T-helper 1 cell treated with Interleukin-12 subunit alpha and Interleukin-12 subunit beta and Interleukin-4 antibody, amounts not matched to agents 30 μg/mL and 1 μg/mL, for 36 hours (primary cell): ENCODE data around the gene USF3.
A peak's percentile ranks its signal among the peaks of the same experiment; 100 is the strongest.

ENCODE experiments used
- H3K27ac Mint-ChIP-seq: one replicate; pipeline ENCODE4 v1.8.0; 2021; ENCODE audit warnings: mild to moderate bottlenecking, mixed read lengths
- H3K27me3 Mint-ChIP-seq: one replicate; pipeline ENCODE4 v1.8.0; 2021; ENCODE audit warnings: low read depth, mixed read lengths
- H3K36me3 Mint-ChIP-seq: one replicate; pipeline ENCODE4 v1.8.0; 2021; ENCODE audit warnings: low read depth, mixed read lengths
- H3K4me1 Mint-ChIP-seq: one replicate; pipeline ENCODE4 v1.8.0; 2021; ENCODE audit warnings: low read depth, mixed read lengths
- H3K4me3 Mint-ChIP-seq: one replicate; pipeline ENCODE4 v1.8.0; 2021; ENCODE audit warnings: mild to moderate bottlenecking, moderate library complexity, mixed read lengths
- H3K9me3 Mint-ChIP-seq: one replicate; pipeline ENCODE4 v1.8.0; 2021; ENCODE audit warnings: mixed read lengths

Gene USF3, protein sequence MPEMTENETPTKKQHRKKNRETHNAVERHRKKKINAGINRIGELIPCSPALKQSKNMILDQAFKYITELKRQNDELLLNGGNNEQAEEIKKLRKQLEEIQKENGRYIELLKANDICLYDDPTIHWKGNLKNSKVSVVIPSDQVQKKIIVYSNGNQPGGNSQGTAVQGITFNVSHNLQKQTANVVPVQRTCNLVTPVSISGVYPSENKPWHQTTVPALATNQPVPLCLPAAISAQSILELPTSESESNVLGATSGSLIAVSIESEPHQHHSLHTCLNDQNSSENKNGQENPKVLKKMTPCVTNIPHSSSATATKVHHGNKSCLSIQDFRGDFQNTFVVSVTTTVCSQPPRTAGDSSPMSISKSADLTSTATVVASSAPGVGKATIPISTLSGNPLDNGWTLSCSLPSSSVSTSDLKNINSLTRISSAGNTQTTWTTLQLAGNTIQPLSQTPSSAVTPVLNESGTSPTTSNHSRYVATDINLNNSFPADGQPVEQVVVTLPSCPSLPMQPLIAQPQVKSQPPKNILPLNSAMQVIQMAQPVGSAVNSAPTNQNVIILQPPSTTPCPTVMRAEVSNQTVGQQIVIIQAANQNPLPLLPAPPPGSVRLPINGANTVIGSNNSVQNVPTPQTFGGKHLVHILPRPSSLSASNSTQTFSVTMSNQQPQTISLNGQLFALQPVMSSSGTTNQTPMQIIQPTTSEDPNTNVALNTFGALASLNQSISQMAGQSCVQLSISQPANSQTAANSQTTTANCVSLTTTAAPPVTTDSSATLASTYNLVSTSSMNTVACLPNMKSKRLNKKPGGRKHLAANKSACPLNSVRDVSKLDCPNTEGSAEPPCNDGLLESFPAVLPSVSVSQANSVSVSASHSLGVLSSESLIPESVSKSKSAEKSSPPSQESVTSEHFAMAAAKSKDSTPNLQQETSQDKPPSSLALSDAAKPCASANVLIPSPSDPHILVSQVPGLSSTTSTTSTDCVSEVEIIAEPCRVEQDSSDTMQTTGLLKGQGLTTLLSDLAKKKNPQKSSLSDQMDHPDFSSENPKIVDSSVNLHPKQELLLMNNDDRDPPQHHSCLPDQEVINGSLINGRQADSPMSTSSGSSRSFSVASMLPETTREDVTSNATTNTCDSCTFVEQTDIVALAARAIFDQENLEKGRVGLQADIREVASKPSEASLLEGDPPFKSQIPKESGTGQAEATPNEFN (N-terminal part only)

DNA sequence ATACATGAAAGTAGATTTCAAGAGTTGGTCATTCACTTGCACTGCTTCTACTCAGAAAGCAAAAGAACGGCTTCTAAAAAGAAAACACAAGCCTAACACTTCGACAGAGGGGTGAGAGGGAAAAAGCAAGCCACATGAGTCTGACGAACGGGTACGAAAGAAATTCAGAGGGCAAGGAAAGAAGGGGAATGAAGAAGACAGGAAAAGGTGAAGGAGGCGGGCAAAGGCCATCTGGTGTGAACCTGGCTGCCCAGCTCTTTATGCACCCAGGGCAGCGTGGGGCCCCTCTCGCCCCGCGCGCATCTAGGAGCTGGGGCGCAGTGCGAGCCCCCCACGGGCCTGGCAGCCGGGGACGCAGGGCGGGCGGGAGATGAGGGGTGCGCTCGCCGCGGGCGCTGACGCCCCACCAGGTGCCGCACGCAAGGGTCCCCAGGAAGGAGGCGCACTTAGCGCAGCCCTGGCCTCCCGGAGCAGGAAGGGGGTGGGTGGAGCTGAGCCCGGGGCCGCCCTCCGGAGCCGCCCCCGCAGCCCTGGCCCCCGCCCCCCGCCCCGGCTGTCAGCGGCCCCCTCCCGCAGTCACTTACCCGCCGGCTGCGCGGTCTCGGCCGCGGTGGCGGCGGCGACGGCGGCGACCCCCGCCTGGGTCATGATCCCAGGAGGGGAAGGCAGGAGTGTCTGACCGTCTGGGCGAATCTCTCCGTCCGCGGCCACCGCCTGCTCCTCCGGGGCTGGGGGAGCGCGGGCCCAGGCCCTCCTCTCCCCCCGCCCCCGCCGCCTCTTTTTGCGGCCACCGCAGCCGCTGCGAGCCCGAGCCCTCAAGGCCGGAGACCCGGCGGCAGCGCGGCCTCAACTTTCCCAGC lies at the start of gene USF3:
USF3 (minus strand) TSS at position 857 of the 860 bp plus-strand sequence. CDS start 21,764 bp downstream, outside the sequence.
- no peaks in the 10 kb centered on the region for H3K9me3 Mint-ChIP-seq
- H3K27ac Mint-ChIP-seq = peak within 1 kb of the TSS; percentile 98

DNA sequence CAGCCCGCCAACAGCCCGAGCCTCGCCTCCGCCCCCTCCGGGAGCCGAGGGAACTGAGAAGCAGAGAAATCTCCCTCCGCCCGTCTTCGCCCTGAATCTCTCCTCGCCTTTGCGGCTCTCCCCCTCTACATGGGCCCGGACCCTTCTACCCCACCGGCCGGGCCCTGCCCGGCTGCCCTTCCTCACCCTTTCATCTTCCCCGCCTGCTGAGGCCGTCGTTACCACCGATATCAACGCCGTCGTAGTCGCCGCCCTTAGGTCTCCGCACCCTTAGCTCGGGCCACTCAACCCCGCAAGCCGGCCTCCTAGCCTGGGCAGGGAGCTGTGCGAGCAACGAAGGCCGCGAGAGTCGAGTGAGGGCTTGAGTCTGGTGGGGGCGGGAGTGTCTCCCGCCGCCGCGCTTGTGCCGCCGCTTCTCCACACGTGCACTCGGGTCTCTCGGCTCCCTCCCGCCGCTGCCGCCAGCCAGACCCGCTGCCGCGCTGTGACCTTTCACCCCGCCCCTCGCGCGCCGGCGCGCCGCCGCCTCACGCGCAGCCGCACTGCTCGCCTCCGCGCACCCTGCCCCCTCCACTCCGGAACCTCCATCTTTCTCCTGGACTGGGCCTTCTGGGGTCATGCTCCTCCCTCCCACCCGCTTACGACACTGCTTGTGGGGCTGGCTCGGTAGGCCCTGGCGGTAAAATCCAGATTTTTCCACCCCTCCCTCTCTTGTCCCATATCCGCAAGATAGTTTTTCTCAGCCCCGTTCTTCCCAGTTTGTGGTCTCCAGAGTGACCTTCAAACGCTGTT lies 49.5 kb upstream of the USF3 start, which contains the start of gene NAA50:
NAA50 (minus strand) TSS at position 494 of the 792 bp plus-strand sequence; CDS start at position 194, 300 bp downstream.
- Mint-ChIP-seq H3K4me1 (peaks cover 58% of the 10 kb centered on the region), H3K9me3 (no peaks in the 10 kb centered on the region)

More for the DNA sequence above, at the start of gene USF3:
- peaks cover 4% of the 10 kb centered on the region for H3K36me3 Mint-ChIP-seq
- peak within 1 kb of the TSS; percentile 100 for H3K4me3 Mint-ChIP-seq
- H3K4me1 Mint-ChIP-seq = peaks cover 14% of the 10 kb centered on the region
- H3K27me3 Mint-ChIP-seq = no peaks in the 10 kb centered on the region

DNA sequence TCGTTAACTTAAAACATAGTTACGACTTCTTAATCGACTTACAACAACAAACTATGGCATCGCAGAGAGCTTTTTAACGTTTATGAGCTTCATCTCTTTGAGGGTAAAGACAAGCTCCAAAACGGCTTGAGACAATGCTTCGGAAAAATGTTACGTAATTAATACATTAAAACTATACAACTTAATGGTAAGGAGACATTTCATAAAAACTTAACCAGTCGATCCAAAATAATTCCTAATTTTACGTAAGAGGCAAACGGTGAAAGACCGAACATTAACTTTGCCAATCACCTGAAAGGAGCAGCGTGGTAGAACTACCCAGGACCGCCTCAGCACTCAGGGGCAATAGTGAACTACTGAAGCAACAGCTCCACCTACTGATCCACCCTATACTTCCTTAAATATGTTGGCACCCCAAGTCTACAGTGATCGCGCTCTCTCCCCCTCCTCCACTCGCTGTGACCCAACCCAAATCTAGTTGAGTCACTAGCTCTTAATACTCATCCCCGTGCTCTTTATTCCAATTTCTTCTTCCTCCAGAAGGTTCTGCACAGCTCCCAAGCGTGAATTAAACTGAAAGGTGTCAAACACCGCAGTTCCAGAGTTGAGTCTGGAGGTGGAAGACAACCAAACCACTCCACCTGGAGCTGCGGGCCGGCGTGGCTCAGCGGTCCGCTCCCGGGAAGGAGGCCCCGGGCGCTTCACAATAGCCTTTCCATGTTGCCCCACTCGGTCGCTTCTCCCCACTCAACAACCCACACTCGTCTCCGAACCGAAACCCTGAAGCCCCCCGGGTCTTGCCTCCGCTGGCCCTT lies 48.7 kb upstream of the USF3 start:
- peak overlapping the region; percentile 100 for H3K27ac Mint-ChIP-seq
- no peaks in the 10 kb centered on the region for H3K27me3 Mint-ChIP-seq
- peak overlapping the region; percentile 97 for H3K4me3 Mint-ChIP-seq
- peaks cover 12% of the 10 kb centered on the region for H3K36me3 Mint-ChIP-seq
- H3K9me3 Mint-ChIP-seq = no peaks in the 10 kb centered on the region
- peaks cover 60% of the 10 kb centered on the region for H3K4me1 Mint-ChIP-seq

More for the DNA sequence above, 49.5 kb upstream of the USF3 start, which contains the start of gene NAA50:
- Mint-ChIP-seq H3K27ac (peak within 1 kb of the TSS; percentile 100), H3K4me3 (peak within 1 kb of the TSS; percentile 97), H3K36me3 (peaks cover 12% of the 10 kb centered on the region), H3K27me3 (no peaks in the 10 kb centered on the region)

DNA sequence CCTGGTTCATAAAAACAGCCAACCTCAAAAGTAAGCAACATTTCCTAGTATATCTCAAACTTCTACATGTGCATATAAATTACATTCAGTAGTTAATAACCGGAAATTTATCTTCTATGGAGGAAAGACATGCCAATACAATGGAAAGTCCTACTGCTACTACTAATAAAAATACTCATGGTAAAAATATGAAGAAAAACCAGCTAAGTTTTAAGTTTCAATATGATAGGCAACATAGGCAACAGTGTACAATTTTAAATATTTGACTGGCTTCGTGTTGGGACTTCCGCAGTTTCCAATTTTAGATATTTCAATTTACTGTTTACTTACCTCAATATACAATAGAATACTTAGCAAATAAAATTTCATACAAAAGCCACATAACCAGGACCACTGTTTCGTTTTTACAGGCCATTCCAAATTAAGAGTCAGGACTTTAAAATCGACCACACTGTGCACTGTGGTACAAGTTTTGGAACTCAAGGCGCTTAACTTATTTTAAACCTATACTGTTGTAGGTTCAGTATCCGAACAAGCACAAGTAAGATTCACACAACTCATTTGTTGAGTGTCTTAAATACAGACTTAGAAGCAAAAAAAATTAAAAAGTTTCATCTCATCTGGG lies 46.7 kb upstream of the USF3 start:
- H3K4me1 Mint-ChIP-seq = peaks cover 45% of the 10 kb centered on the region
- H3K36me3 Mint-ChIP-seq = peaks cover 11% of the 10 kb centered on the region
- peak overlapping the region; percentile 97 for H3K4me3 Mint-ChIP-seq
- H3K27ac Mint-ChIP-seq = peak overlapping the region; percentile 20
- H3K9me3 Mint-ChIP-seq = no peaks in the 10 kb centered on the region
- no peaks in the 10 kb centered on the region for H3K27me3 Mint-ChIP-seq

DNA sequence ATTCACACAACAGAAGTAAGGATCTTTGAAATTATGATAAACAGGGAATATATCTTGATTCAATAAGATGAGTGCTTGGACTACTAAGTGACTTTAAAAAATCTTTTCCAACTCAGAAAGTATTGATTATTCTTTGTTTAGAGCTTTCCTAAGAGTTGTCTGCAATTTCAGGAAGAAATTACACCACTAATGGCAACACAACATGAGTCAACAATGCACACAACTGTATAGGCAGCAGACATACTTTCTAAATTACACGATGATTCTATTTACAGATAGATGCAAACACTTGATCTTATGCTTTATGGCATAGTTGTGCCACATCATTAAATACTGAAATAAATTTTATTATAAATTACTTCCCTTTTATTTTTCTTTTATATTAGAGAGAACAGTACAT lies 45.2 kb upstream of the USF3 start:
- Mint-ChIP-seq H3K4me1 (peaks cover 46% of the 10 kb centered on the region), H3K36me3 (peaks cover 7% of the 10 kb centered on the region), H3K27ac (no peak overlapping the region), H3K9me3 (no peaks in the 10 kb centered on the region), H3K27me3 (no peaks in the 10 kb centered on the region), H3K4me3 (no peak overlapping the region)

DNA sequence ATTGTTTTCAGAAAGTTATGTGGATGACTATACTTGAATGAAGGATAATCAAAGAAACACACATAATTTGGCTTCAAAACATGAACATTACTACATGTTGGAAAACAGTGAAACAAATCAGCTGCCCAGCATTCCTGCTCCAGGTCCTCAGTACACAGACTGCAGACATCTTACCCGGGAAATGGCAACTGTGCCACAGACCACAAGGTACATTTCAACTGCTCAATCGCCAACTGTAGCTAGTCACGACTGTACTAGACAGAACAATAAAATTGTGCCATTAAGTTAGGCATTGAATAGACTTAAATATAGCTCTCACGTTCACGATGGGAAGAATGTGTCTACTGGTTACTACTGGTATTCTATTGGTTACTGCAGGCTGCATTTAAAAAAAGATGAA lies 44.6 kb upstream of the USF3 start:
- H3K9me3 Mint-ChIP-seq = no peaks in the 10 kb centered on the region
- no peaks in the 10 kb centered on the region for H3K27me3 Mint-ChIP-seq
- H3K4me1 Mint-ChIP-seq = peaks cover 44% of the 10 kb centered on the region
- no peak overlapping the region for H3K27ac Mint-ChIP-seq
- H3K36me3 Mint-ChIP-seq = peaks cover 7% of the 10 kb centered on the region
- H3K4me3 Mint-ChIP-seq = no peak overlapping the region

DNA sequence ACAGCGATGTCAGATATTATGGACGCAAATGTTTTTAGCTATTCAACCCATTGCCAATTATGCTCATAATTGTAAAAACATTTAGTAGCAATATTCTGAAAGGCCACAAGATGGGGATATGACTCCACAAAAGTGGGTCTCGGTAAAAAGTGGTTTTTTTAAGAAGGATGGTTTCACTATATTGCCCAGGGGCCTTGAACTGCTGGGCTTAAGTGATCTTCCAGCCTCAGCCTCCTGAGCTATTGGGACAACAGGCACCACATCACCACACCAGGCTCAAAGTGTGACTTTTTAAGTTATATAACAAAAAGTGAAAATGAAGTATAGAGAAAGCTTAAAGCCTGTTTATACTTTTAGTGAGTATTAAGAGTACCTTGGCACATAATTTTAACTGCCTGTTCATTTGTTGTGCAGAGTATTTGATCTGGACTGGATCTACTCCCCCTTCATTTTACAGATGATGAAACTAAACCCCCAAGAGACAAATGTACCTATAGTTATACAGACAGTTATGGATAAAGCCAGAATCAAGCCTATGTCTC lies 40.2 kb upstream of the USF3 start:
- Mint-ChIP-seq H3K27ac (peak overlapping the region; percentile 22), H3K27me3 (no peaks in the 10 kb centered on the region), H3K4me3 (no peak overlapping the region), H3K9me3 (no peaks in the 10 kb centered on the region), H3K4me1 (peaks cover 25% of the 10 kb centered on the region), H3K36me3 (peaks cover 4% of the 10 kb centered on the region)

DNA sequence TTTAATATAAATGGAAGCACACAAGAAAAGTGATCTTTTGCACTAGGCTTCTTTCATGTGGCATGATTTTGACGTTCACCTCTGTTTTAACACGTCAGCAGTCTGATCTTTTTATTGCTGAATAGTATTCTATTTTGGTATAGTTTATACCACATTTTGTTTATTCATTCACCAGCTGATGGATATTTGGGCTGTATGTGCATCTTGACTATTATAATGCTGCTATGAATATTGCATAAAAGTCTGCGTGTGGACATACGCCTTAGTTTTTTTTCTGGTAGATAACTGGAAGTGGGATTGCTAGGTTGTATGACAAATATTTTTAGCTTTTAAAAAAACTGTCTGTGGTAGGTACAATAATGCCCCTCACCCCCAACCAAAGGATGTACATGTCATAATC lies 35.3 kb upstream of the USF3 start:
- Mint-ChIP-seq H3K36me3 (peaks cover 9% of the 10 kb centered on the region), H3K4me3 (no peak overlapping the region), H3K27me3 (no peaks in the 10 kb centered on the region), H3K4me1 (peaks cover 11% of the 10 kb centered on the region), H3K9me3 (no peaks in the 10 kb centered on the region), H3K27ac (no peak overlapping the region)

DNA sequence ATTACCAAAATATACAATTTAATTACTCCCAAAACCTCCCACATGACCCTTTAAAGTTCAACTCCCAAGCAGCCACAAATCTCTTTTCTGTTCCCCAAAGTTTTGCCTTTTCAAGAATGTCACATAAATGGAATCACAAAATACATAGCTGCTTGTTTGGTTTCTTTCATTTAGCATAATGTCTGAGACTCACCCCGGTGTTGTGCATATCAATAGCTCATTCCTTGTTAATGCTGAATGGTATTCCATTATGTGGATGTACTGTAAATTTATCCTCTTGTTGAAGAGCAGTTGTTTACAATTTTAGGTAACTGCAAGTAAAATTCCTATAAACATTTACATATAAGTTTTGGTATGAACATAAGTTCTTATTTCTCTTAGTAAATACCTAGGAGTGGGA lies 34.1 kb upstream of the USF3 start:
- Mint-ChIP-seq H3K9me3 (no peaks in the 10 kb centered on the region), H3K4me3 (no peak overlapping the region), H3K36me3 (peaks cover 9% of the 10 kb centered on the region), H3K4me1 (peaks cover 9% of the 10 kb centered on the region), H3K27me3 (no peaks in the 10 kb centered on the region), H3K27ac (no peak overlapping the region)

DNA sequence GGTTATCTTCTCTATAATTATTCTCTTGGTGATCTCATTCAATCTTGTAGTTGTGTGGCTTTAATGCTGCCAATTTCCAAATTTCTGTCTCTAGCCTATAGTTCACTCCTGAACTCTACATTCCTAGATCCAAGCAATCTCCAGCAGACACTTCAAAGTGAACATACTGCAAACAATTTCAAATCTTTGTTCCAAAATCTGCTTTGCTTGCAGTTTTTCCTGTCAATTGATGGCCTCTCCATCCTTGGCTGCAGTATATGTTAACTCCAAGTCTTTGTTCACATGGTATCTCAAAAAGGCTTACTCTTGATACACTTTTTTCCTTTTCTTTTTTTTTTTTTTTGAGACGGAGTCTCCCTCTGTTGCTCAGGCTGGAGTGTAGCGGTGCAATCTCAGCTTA lies 32.2 kb upstream of the USF3 start:
- H3K36me3 Mint-ChIP-seq = peaks cover 12% of the 10 kb centered on the region
- no peaks in the 10 kb centered on the region for H3K9me3 Mint-ChIP-seq
- H3K27ac Mint-ChIP-seq = no peak overlapping the region
- H3K4me3 Mint-ChIP-seq = no peak overlapping the region
- H3K27me3 Mint-ChIP-seq = no peaks in the 10 kb centered on the region
- H3K4me1 Mint-ChIP-seq = peaks cover 9% of the 10 kb centered on the region

DNA sequence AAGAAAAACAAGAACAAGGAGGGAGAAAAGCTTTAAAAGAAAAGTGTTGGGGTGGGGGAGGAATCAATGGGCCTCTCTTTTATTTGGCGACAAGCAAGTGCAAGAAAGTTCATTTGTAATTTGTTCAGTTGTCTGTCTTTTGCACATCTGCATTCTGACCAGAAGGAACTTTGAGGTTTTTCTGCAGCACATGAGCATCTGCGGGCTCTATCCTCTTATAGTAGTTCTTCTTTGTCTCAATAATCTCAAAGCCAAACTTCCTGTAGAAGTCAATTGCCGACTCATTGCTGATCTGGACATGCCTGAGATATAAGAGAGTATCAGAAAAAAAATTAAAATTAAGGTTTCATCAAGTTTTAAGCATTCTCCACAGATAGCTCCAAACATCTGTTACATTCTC lies 25.2 kb upstream of the USF3 start:
- Mint-ChIP-seq H3K36me3 (peaks cover 24% of the 10 kb centered on the region), H3K4me3 (no peak overlapping the region), H3K4me1 (peaks cover 7% of the 10 kb centered on the region), H3K27me3 (no peaks in the 10 kb centered on the region), H3K9me3 (no peaks in the 10 kb centered on the region), H3K27ac (no peak overlapping the region)

DNA sequence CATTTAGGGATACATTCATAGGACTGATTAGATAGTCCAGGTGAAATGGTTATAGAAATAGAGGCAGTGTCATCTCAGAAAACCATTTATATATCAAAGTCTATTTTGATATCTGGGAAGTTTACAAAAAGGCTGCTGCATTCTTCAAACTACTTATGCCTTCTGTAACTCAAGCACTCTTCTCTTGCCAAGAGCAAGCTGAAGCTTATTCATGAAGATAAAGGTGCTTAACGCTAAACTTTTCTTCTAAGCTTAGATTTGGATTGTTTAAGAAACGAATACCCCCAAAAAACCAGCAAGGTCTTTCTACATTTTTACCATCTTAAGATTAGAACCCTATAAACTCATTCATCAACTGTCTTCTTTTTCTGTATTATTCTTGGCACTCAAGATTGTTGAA lies 23.3 kb upstream of the USF3 start:
- Mint-ChIP-seq H3K4me3 (no peak overlapping the region), H3K27ac (no peak overlapping the region)

More for the DNA sequence above, 23.3 kb upstream of the USF3 start:
- H3K36me3 Mint-ChIP-seq = peaks cover 28% of the 10 kb centered on the region
- no peaks in the 10 kb centered on the region for H3K9me3 Mint-ChIP-seq
- H3K4me1 Mint-ChIP-seq = peaks cover 6% of the 10 kb centered on the region
- no peaks in the 10 kb centered on the region for H3K27me3 Mint-ChIP-seq
